Neural cell (in vitro differentiated cells): Measurements from ENCODE around the gene ASTN1.

ENCODE experiments used
- CTCF ChIP-seq: fragments of 450-650 bp; IDR thresholded peaks from 2 replicates; pipeline ENCODE4 v1.5.1; 2014; ENCODE audit warnings: antibody characterized with exemption, mild to moderate bottlenecking, moderate library complexity; ENCODE audit not compliant: poor library complexity, severe bottlenecking
- EZH2 ChIP-seq: fragments of 200-600, 300-800 bp; shearing (Covaris generic), sonication (generic); IDR thresholded peaks from 2 replicates; pipeline ENCODE4 v1.6.1; 2014; ENCODE audit warnings: antibody characterized with exemption, low read length, borderline replicate concordance, mild to moderate bottlenecking; ENCODE audit not compliant: insufficient read depth, poor library complexity, severe bottlenecking
- REST ChIP-seq: IDR thresholded peaks from 2 replicates; pipeline ENCODE4 v1.6.1; 2012; ENCODE audit warnings: borderline replicate concordance

- no peak for TF ChIP-seq CTCF
- TF ChIP-seq EZH2, result no peak
- TF ChIP-seq REST, result no peak
Observed at GRCh38 chr1:176879784-176880620, 284.5 kb downstream of the ASTN1 start.
